ENCODE results near the gene MT1M.

MT1M gene

GRCh38 chr16:56623637-56624036 is 8.8 kb upstream of the MT1M start:
- no peak overlapping the region for H3K4me3 ChIP-seq (ENCODE audit: low read length)
- no peak for TF ChIP-seq CTCF (conservative IDR thresholded peaks at IDR 0.05; ENCODE audit: low read length)

GRCh38 chr16:56625140-56625942 is 7.1 kb upstream of the MT1M start, which contains the start of gene MT1E:
Gene MT1E (plus strand): TSS chr16:56625781. CDS start chr16:56625852, 71 bp downstream.
- DNase-seq (ENCODE audit: low read depth) = peak; percentile 80
- TF ChIP-seq CTCF (conservative IDR thresholded peaks at IDR 0.05; ENCODE audit: low read length) = no peak

More at GRCh38 chr16:56623637-56624036, 8.8 kb upstream of the MT1M start:
- DNase-seq (ENCODE audit: low read depth) = no peak

GRCh38 chr16:56625943-56626654 is 6.4 kb upstream of the MT1M start:
- peak overlapping the region; percentile 74 for H3K4me3 ChIP-seq (ENCODE audit: low read length)
- peak; percentile 74 for DNase-seq (ENCODE audit: low read depth)
- TF ChIP-seq CTCF (conservative IDR thresholded peaks at IDR 0.05; ENCODE audit: low read length) = no peak

More at GRCh38 chr16:56625140-56625942, 7.1 kb upstream of the MT1M start, which contains the start of gene MT1E:
- H3K4me3 ChIP-seq (ENCODE audit: low read length) = peak within 1 kb of the TSS; percentile 74

GRCh38 chr16:56626685-56627084 is 5.8 kb upstream of the MT1M start:
- no peak for TF ChIP-seq CTCF (conservative IDR thresholded peaks at IDR 0.05; ENCODE audit: low read length)
- H3K4me3 ChIP-seq (ENCODE audit: low read length) = peak overlapping the region; percentile 74
- DNase-seq (ENCODE audit: low read depth) = no peak

GRCh38 chr16:56628486-56629350 is 3.7 kb upstream of the MT1M start:
- peak; percentile 14 for DNase-seq (ENCODE audit: low read depth)
- no peak overlapping the region for H3K4me3 ChIP-seq (ENCODE audit: low read length)
- no peak for TF ChIP-seq CTCF (conservative IDR thresholded peaks at IDR 0.05; ENCODE audit: low read length)

GRCh38 chr16:56629531-56629930 is 2.9 kb upstream of the MT1M start:
- no peak for DNase-seq (ENCODE audit: low read depth)
- TF ChIP-seq CTCF (conservative IDR thresholded peaks at IDR 0.05; ENCODE audit: low read length) = no peak
- no peak overlapping the region for H3K4me3 ChIP-seq (ENCODE audit: low read length)

Measured in AG10803 (cell line).